HG02852 (cell line): Measurements from ENCODE around the gene REXO1.

ENCODE experiments used
- ATAC-seq: cut with Tn5 transposase; IDR thresholded peaks from one replicate; pipeline ENCODE4 v1.9.1; 2021; ENCODE audit warnings: mild to moderate bottlenecking, moderate library complexity; ENCODE audit not compliant: unreplicated experiment

REXO1 gene

DNA sequence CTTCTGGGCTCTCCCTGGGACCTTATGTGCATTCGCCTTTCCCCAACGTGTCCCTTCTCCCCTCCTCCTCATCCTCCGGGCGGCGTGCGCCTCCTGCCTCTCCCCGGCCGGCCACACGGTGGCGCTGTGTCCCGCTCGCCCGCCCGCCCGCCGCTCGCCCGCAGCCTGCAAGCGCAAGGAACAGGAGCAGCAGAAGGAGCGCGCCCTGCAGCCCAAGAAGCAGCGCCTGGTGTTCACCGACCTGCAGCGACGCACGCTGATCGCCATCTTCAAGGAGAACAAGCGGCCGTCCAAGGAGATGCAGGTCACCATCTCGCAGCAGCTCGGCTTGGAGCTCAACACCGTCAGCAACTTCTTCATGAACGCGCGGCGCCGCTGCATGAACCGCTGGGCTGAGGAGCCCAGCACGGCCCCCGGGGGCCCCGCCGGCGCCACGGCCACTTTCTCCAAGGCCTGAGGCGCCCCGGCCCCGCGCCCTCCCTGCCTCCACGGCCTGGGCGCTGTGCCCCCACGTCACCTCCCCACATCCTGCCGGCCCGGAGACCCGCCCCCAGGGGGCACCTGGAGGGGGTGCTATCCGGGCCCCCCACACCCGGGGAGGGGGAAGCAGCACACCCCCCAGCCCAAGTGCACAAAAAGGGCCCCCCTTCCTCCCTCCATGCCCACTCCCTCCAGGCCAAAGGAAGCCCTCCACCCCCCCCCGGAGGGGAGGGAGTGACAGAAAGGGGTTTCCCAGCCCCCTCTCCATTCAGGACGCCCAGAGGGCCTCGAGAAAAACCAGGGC is 73.1 kb downstream of the REXO1 start:
- no peak for ATAC-seq

DNA sequence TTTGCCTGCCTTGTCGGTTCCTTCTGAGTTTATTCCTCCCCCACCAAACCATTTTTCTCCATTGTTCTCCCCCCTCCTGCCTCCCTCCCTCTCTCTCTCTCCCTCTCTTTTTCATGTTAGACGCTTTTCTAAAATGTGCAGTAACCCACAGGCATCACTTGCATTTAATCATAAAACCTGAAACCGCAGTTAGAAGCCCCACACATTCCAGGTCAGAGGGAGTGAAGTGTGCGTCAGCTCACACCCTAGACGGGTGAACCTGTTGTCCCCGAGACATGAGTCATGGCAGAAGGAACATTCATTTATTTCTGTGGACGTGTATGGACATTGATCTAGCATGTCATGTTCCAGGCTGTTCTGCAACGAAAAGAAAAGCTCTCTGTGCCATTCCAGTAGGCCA is 75.1 kb downstream of the REXO1 start:
- ATAC-seq = no peak

GRCh38 chr19:1770866-1771576 is 77.3 kb downstream of the REXO1 start:
- no peak for ATAC-seq

DNA sequence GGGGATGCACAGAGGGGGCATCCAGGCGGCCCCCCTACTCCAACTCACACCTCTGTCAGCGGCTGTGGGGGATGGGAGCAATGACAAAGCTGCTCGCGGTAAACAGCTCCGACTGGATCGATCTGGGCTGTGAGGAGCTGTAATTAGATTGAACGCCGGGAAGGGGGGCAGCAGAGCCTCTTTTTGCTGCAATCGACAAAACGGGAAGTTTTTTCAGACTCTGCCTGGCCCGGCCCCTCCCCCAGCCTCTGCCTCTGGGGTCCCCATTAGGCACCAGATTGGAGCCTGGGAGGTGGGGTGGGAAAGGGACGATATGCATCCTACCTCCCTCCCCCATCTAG is 78.7 kb downstream of the REXO1 start:
- no peak for ATAC-seq

DNA sequence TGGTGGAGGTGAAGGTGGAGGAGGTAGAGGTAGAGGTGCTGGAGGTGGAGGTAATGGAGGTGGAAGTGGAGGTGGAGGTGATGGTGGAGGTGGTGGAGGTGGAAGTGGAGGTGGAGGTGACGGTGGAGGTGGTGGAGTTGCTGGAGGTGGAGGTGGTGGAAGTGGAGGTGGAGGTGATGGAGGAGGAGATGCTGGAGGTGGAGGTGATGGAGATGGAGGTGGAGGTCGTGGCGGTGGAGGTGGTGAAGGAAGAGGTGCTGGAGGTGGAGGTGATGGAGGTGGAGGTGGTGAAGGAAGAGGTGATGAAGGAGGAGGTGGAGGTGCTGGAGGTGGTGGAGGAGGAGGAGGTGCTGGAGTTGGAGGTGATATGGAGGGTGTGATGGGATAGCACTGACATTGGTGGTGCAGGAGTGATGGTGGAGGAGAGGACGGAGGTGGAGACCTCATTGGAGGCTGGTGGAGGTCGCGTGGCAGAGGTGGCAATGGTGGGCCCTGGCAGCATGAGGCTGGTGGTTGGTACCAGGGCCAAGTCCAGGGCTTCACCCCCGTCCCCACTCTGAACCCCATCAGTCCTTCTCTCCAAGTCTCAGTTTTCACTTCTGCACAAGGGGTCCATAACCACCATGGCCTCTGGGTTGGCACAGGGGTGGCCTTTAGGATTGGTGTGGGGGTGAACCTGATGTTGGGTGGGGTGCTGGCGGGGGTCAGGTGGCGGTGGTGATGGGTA is 79.2 kb downstream of the REXO1 start:
- no peak for ATAC-seq

- ATAC-seq = no peak
These were observed 80.0 kb downstream of the REXO1 start for GRCh38 chr19:1768248-1768647.

- ATAC-seq = no peak
These were observed 80.8 kb downstream of the REXO1 start for GRCh38 chr19:1767464-1767933.

DNA sequence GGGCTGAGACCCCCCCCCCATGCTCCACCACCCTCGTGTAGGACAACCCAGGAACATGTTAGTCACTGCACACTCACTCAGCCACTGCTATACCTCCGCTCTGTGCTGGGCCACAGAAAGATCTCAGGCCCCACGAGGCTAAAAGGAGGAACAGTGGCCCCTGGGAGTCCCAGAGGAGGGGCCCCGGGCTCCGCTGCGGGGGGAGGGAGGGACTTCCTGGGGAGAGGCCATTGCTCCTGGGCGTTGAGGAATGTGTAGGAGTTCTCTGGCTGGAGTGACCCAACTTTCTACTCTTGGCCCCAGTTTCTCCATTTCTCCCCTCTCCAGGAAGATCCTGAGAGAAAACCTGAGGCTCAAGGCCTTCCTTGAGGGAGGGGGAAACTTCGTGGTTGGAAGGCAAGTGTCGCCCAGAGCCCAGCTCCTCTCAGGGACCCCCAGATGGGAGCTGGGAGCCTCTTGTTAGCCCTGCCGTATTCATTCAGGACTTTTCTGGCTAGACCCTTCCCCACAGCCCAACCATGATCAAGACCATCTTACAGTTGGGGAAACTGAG is 81.4 kb downstream of the REXO1 start:
- ATAC-seq = no peak

GRCh38 chr19:1765904-1766799 is 82.1 kb downstream of the REXO1 start:
- ATAC-seq = no peak
